K562 (cell line): Measurements from ENCODE around the gene TPCN1. TPM values are rescaled to one million over a fixed set of nuclear protein-coding genes. Genes with fewer than 3 reads are reported as not detected.

ENCODE experiments used
- ATAC-seq: fragments of 200-7000 bp; cut with Tn5 transposase; 3 replicates; pipeline ENCODE4 v1.9.1; 2020; ENCODE audit warnings: moderate library complexity
- Bru-seq: library from RNA; stranded (reverse); fragments of 400-500 nt; gene quantifications from one replicate; lab custom pipeline; 2021; lab: Mats Ljungman, UMichigan
- BruChase-seq, 2 experiments: library from RNA; stranded (reverse); fragments of 400-500 nt; gene quantifications; one replicate each; lab custom pipeline; 2021; lab: Mats Ljungman, UMichigan
- BruUV-seq: library from RNA; stranded (reverse); fragments of 400-500 nt; replicated peaks from 2 replicates; lab custom pipeline; 2021; lab: Mats Ljungman, UMichigan
- CTCF ChIA-PET: fragments of 300-600 bp; formaldehyde crosslinking; extraction: SDS; loops from one replicate; lab custom pipeline; 2021; ENCODE audit warnings: low intra/inter-chr PET ratio; lab: Yijun Ruan, JAX
- POLR2A ChIA-PET: fragments of 300-600, 350-650 bp; sonication (Branson Sonifier 250); formaldehyde crosslinking; extraction: SDS; loops from one replicate; lab custom pipeline; 2021; ENCODE audit warnings: antibody characterized with exemption, inconsistent platforms; lab: Yijun Ruan, JAX
- DNase-seq, 4 experiments: peaks; one replicate each; pipeline versions ENCODE4 v3.0.0 to v3.0.0-alpha.2; 2011 to 2018; ENCODE audit warnings: low spot score in 3 of 4, mixed read lengths in 3 of 4; ENCODE audit errors: extremely low read depth in 1 of 4
- FAIRE-seq: peaks from 2 replicates; lab custom pipeline; 2011; peaks lifted over from hg19 to GRCh38; lab: Jason Lieb, UNC
- H2AFZ ChIP-seq: 2 replicates; pipeline ENCODE4 v1.6.0; 2011; ENCODE audit warnings: low read depth, low read length, control low read depth, inconsistent platforms
- H3K27ac ChIP-seq: fragments of 200-600 bp; 3 replicates; pipeline ENCODE4 v1.8.0; 2011; ENCODE audit warnings: low read depth, mild to moderate bottlenecking, control low read depth, inconsistent platforms, low read length, moderate library complexity, mixed read lengths; ENCODE audit errors: extremely low read depth
- H3K27me3 ChIP-seq, 2 experiments: fragments of 300-600 bp in 1 of 2; 2 replicates in 1 of 2; 3 replicates in 1 of 2; pipeline versions ENCODE4 v1.6.0 to v1.8.0; 2011; ENCODE audit warnings: inconsistent platforms in 2 of 2, low read length in 2 of 2, mild to moderate bottlenecking in 1 of 2, mixed read lengths in 1 of 2, moderate library complexity in 1 of 2; ENCODE audit not compliant: control insufficient read depth in 2 of 2, insufficient read depth in 2 of 2
- H3K36me3 ChIP-seq: fragments of 300-600 bp; 3 replicates; pipeline ENCODE4 v1.8.0; 2011; ENCODE audit warnings: mild to moderate bottlenecking, low read length, inconsistent platforms; ENCODE audit not compliant: control insufficient read depth, insufficient read depth
- H3K4me1 ChIP-seq, 2 experiments: fragments of 200-600 bp in 1 of 2; replicated peaks in 1 of 2; 2 replicates in 1 of 2; 3 replicates in 1 of 2; pipeline versions ENCODE4 v1.5.1 to v1.8.0; 2011; ENCODE audit warnings: inconsistent platforms in 2 of 2, low read length in 2 of 2, mild to moderate bottlenecking in 1 of 2, mixed read lengths in 1 of 2, moderate library complexity in 1 of 2; ENCODE audit not compliant: control insufficient read depth in 2 of 2, insufficient read depth in 2 of 2
- H3K4me2 ChIP-seq: 2 replicates; pipeline ENCODE4 v1.6.1; 2011; ENCODE audit warnings: low read length, control low read depth, inconsistent platforms, mixed read lengths; ENCODE audit not compliant: insufficient read depth
- H3K4me3 ChIP-seq: fragments of 200-600 bp; sonication (generic), shearing (Covaris generic); 2 replicates; pipeline ENCODE4 v1.5.1; 2016; ENCODE audit warnings: control low read depth, inconsistent platforms
- H3K79me2 ChIP-seq: fragments of 200-600 bp; 3 replicates; pipeline ENCODE4 v1.8.0; 2011; ENCODE audit warnings: low read length, inconsistent platforms; ENCODE audit not compliant: control insufficient read depth, insufficient read depth
- H3K9ac ChIP-seq, 2 experiments: 2 replicates each; pipeline versions ENCODE4 v1.6.0 to v1.6.1; 2011; ENCODE audit warnings: low read depth in 2 of 2, low read length in 2 of 2, control low read depth in 1 of 2, inconsistent platforms in 1 of 2, mild to moderate bottlenecking in 1 of 2, mixed read lengths in 1 of 2; ENCODE audit not compliant: insufficient read depth in 1 of 2
- H3K9me1 ChIP-seq: one replicate; pipeline ENCODE4 v1.6.0; 2011; ENCODE audit warnings: inconsistent platforms, mild to moderate bottlenecking, low read length, moderate library complexity; ENCODE audit not compliant: control insufficient read depth, insufficient read depth
- H3K9me3 ChIP-seq: replicated peaks from 2 replicates; pipeline ENCODE4 v1.5.1; 2011; ENCODE audit warnings: low read depth, low read length, inconsistent platforms; ENCODE audit not compliant: control insufficient read depth, insufficient read depth
- H4K20me1 ChIP-seq: replicated peaks from 2 replicates; pipeline ENCODE4 v1.6.1; 2011; ENCODE audit warnings: low read length, inconsistent platforms, mixed read lengths; ENCODE audit not compliant: control insufficient read depth, insufficient read depth
- ARID2 ChIP-seq: fragments of 450-650 bp; IDR thresholded peaks from 2 replicates; pipeline ENCODE4 v1.6.1; 2017; ENCODE audit warnings: antibody characterized with exemption, mild to moderate bottlenecking
- CREB1 ChIP-seq, 2 experiments: sonication (generic) in 1 of 2; formaldehyde crosslinking in 1 of 2; IDR thresholded peaks; 2 replicates each; pipeline versions ENCODE4 v1.6.1 to v1.8.0; 2012 to 2022; ENCODE audit warnings: inconsistent platforms in 1 of 2, mild to moderate bottlenecking in 1 of 2, missing genetic modification reagents in 1 of 2, moderate library complexity in 1 of 2
- CREM ChIP-seq: IDR thresholded peaks from 2 replicates; pipeline ENCODE4 v1.6.1; 2014; ENCODE audit warnings: antibody characterized with exemption, low read depth
- HDGF ChIP-seq: fragments of 450-650 bp; IDR thresholded peaks from 2 replicates; pipeline ENCODE4 v1.6.1; 2016
- KLF1 ChIP-seq: fragments of 450-650 bp; IDR thresholded peaks from 2 replicates; pipeline ENCODE4 v1.6.1; 2016; ENCODE audit warnings: missing genetic modification characterization, missing compliant biosample characterization
- MAZ ChIP-seq, 2 experiments: fragments of 450-650 bp in 1 of 2; sonication (generic) in 1 of 2; formaldehyde crosslinking; IDR thresholded peaks in 1 of 2; conservative IDR thresholded peaks in 1 of 2; 2 replicates each; pipeline versions ENCODE4 v1.4.0 to v1.5.0; 2020; ENCODE audit warnings: mild to moderate bottlenecking in 1 of 2, missing genetic modification reagents in 1 of 2
- POLR2H ChIP-seq: IDR thresholded peaks from 2 replicates; pipeline ENCODE4 v1.6.1; 2016; ENCODE audit warnings: missing genetic modification characterization, low read depth, mild to moderate bottlenecking, control low read depth, missing compliant biosample characterization, moderate library complexity
- SMARCC2 ChIP-seq: fragments of 450-650 bp; IDR thresholded peaks from 2 replicates; pipeline ENCODE4 v1.6.1; 2017; ENCODE audit warnings: antibody characterized with exemption, moderate library complexity, mild to moderate bottlenecking, low read depth
- THAP12 ChIP-seq: fragments of 250-450 bp; sonication (Bioruptor Pico); IDR thresholded peaks from 2 replicates; pipeline ENCODE4 v1.9.0; 2021; ENCODE audit warnings: mild to moderate bottlenecking, inconsistent platforms
- YY1 ChIP-seq, 3 experiments: IDR thresholded peaks; 2 replicates each; pipeline ENCODE4 v1.6.1; 2011; ENCODE audit warnings: low read length in 2 of 3, mild to moderate bottlenecking in 2 of 3, moderate library complexity in 2 of 3, borderline replicate concordance in 1 of 3, control low read depth in 1 of 3, low read depth in 1 of 3; ENCODE audit not compliant: insufficient read depth in 3 of 3, insufficient replicate concordance in 2 of 3, control insufficient read depth in 1 of 3, insufficient read length in 1 of 3; ENCODE audit errors: extremely low read depth in 1 of 3
- ZBTB1 ChIP-seq: sonication (generic); formaldehyde crosslinking; IDR thresholded peaks from 2 replicates; pipeline ENCODE4 v1.8.1; 2023; ENCODE audit warnings: missing genetic modification reagents, low read depth, mild to moderate bottlenecking, borderline replicate concordance
- ZNF239 ChIP-seq: fragments of 250-450 bp; sonication (Bioruptor Pico); IDR thresholded peaks from 2 replicates; pipeline ENCODE4 v1.4.0; 2020; ENCODE audit warnings: mild to moderate bottlenecking
- WGBS: fragments of 100-300 bp; shearing (Covaris generic); methylation state at CpG from one replicate; pipeline ENCODE4 v1.1.6; 2016; ENCODE audit warnings: low coverage, mixed read lengths; ENCODE audit not compliant: insufficient coverage; ENCODE audit errors: missing lambda C conversion rate; 5-methylcytosine and 5-hydroxymethylcytosine counted together
- in situ Hi-C: fragments of 300-500 bp; cut with MboI; formaldehyde crosslinking; loops from 4 replicates; pipeline ENCODE4 v1.15.0; 2018; ENCODE audit warnings: inconsistent platforms, mixed read lengths
- intact Hi-C: fragments of 100-400 bp; cut with micrococcal nuclease; formaldehyde crosslinking; loops from 2 replicates; pipeline ENCODE4 v1.14.2; 2022
- long read RNA-seq, 3 experiments: library from polyadenylated mRNA in 2 of 3; library from RNA in 1 of 3; unstranded in 2 of 3; stranded (forward) in 1 of 3; transcript quantifications; one replicate each; pipeline ENCODE4 v2.0.0, GENCODE V29; 2019 to 2022
- polyA minus RNA-seq, 3 experiments: library from RNA; depleted of rRNA, polyadenylated mRNA; stranded (reverse); fragments of >200 nt; gene quantifications; 2 replicates each; pipeline ENCODE4 v1.2.3, GENCODE V29; 2011
- polyA plus RNA-seq, 8 experiments: library from polyadenylated mRNA; depleted of rRNA in 4 of 8; stranded (reverse) in 5 of 8; unstranded in 3 of 8; fragments of >200 nt; fragmentation: Nextera tagmentation in 2 of 8; fragmentation: Illumina TruSeq in 1 of 8; extraction: Ambion mirVana in 2 of 8; extraction: Trizol in 1 of 8; gene quantifications; 2 replicates each; pipeline versions ENCODE4 v1.2.1 to v1.2.3, GENCODE V29; 2011 to 2014; ENCODE audit warnings: inconsistent platforms in 1 of 8, missing spikeins in 1 of 8
- total RNA-seq, 7 experiments: library from RNA; depleted of rRNA in 6 of 7; stranded (reverse); fragments of >200 nt in 6 of 7; fragmentation: Illumina TruSeq in 2 of 7; extraction: Trizol in 2 of 7; gene quantifications; 2 replicates each; pipeline versions ENCODE4 v1.2.1 to v1.2.3, GENCODE V29; 2011 to 2021; ENCODE audit warnings: low replicate concordance in 1 of 7

The TPCN1 gene
- total RNA-seq (2011; cell fraction: chromatin; rRNA removed; ENCODE audit: low replicate concordance): 112 and 252 TPM in 2 replicates
- total RNA-seq (2011; cell fraction: nucleolus; rRNA removed): 110 and 123 TPM in 2 replicates
- 98.7 and 108 TPM in 2 replicates for total RNA-seq (2011; cell fraction: nucleoplasm; rRNA removed)
- total RNA-seq (2014; rRNA removed) (6.4 and 9.2 TPM in 2 replicates), total RNA-seq (2014; rRNA removed; fragmentation: Illumina TruSeq; extraction: Trizol) (5.5 and 6.1 TPM in 2 replicates), total RNA-seq (2015; rRNA removed; fragmentation: Illumina TruSeq; extraction: Trizol) (7.4 and 7.8 TPM in 2 replicates), total RNA-seq (2021) (23.8 and 27.2 TPM in 2 replicates), polyA plus RNA-seq (2011; rRNA removed) (12.8 and 18.9 TPM in 2 replicates), polyA plus RNA-seq (2014; fragmentation: Illumina TruSeq; extraction: Trizol) (16.2 and 17.0 TPM in 2 replicates), polyA plus RNA-seq (2014; fragmentation: Nextera tagmentation; extraction: Ambion mirVana) (1 to 10 TPM in 1 of 2 experiments, under 1 TPM in 1; 0.80 to 1.1 TPM), polyA plus RNA-seq (2014; rRNA removed) (19.2 and 19.3 TPM in 2 replicates), polyA minus RNA-seq (2011; rRNA and poly(A)+ RNA removed) (7.8 and 12.1 TPM in 2 replicates), Bru-seq, nascent RNA (percentile 62 among the genes with signal in this experiment), BruChase-seq, experiment 1, labeled RNA remaining after a 2-hour chase (percentile 51 among the genes with signal in this experiment), BruChase-seq, experiment 2, labeled RNA remaining after a 6-hour chase (percentile 52 among the genes with signal in this experiment)
- 8.0 and 10.3 TPM in 2 replicates for polyA plus RNA-seq (2011; cell fraction: cytosol; rRNA removed)
- polyA plus RNA-seq (2011; cell fraction: nucleus; rRNA removed): 137 and 160 TPM in 2 replicates
- 20.9 and 33.9 TPM in 2 replicates for polyA plus RNA-seq (2012)
- 17.9 and 21.8 TPM in 2 replicates for polyA minus RNA-seq (2011; cell fraction: cytosol; rRNA and poly(A)+ RNA removed)
- polyA minus RNA-seq (2011; cell fraction: nucleus; rRNA and poly(A)+ RNA removed): 30.6 and 40.4 TPM in 2 replicates
- long read RNA-seq, experiment 1, full-length matches to known transcripts: 2 of 40 reads
- long read RNA-seq, experiment 1, partial matches to known transcripts: 29 of 40 reads
- long read RNA-seq, experiment 1, other reads (novel, unspliced or antisense): 9 of 40 reads
- long read RNA-seq, experiment 2, full-length matches to known transcripts: 2 of 17 reads
- long read RNA-seq, experiment 2, partial matches to known transcripts: 3 of 17 reads
- long read RNA-seq, experiment 2, other reads (novel, unspliced or antisense): 12 of 17 reads
- long read RNA-seq, experiment 3, full-length matches to known transcripts: 2 of 7 reads
- long read RNA-seq, experiment 3, partial matches to known transcripts: 0 of 7 reads
- long read RNA-seq, experiment 3, other reads (novel, unspliced or antisense): 5 of 7 reads

DNA sequence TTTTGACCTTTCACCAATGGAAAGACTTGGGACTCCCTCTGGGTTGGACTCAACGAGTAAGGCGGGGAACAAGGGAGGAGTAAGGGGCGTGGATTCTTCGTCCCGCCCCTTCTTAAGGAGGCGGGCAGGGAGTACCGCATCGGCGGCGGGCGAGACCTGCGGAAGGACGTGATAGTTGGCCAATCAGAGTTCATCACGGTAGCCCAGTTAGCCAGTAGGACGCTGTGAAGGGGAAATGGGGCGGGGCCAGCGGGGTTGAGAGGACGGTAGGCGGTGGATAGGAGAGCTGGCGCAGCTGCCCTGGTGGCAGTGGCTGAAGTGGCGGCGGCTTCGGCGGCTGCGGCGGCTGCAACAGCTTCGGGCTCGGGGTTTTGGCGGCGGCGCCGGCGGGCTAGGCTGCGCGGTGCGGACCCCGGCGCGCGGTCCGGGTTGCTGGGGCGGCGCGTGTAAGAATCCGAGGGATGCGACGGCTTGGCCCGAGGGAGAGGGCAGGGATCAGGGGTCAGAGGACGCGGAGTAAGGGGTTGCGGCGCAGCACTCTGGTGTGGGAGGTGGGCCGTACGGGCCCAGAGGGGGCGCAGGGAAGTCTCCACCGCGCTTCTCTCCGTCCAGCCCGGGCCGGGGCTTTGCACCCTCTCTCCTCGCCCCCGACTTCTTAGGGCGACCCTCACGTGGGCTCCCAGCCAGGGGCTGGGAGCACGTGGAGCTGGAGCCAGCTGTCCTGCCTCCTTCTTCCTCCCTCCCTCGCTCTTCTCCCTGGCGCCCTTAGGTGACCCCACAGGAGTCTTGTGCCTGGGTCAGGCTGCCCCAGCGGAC is at the start of gene TPCN1:
Gene TPCN1 (plus strand): TSS at position 284 of the 816 bp plus-strand sequence. CDS start 5,389 bp downstream, outside the sequence.
- ChIA-PET CTCF (no interaction called here), POLR2A (interaction anchor here (0.6 to 3.6 kb wide), 15 partner anchors 9 to 711 kb away, joined by 3 to 30 read pairs (median 4); no protein-coding TSS in a partner anchor)
- Histone ChIP-seq H3K79me2 (peaks cover 19% of the 10 kb centered on the region), H2AFZ (peak within 1 kb of the TSS; percentile 92), H3K27me3 (no peaks in the 10 kb centered on the region), H3K4me2 (peak within 1 kb of the TSS; percentile 96), H3K9me1 (no peaks in the 10 kb centered on the region), H3K4me1 (peaks cover 14 to 23% of the 10 kb centered on the region in 2 experiments; a peak in 4 of 5 replicates), H3K27ac (peak within 1 kb of the TSS; percentile 62), H3K4me3 (peak within 1 kb of the TSS; percentile 67), H3K9me3 (no peaks in the 10 kb centered on the region), H4K20me1 (no peaks in the 10 kb centered on the region), H3K9ac (peak within 1 kb of the TSS; percentile 65 to 96), H3K36me3 (no peaks in the 10 kb centered on the region)
- no TSS peak for BruUV-seq
- intact Hi-C loops: no loop called here
- FAIRE-seq: peak; percentile 100
- WGBS: under 1% methylated on average over 59 of the region's 68 CpGs
- peak; percentile 96 to 100 (median 98) for DNase-seq
- ATAC-seq: peak; percentile 98
- in situ Hi-C loops: no loop called here
- TF ChIP-seq ZBTB1 (CRISPR knock-in tag) (peak; percentile 91), THAP12 (peak; percentile 91), ZNF239 (CRISPR knock-in tag) (no peak), POLR2H (tag) (peak; percentile 90), KLF1 (tag) (peak; percentile 42; the same call in 1 of the 2 replicates), HDGF (peak; percentile 83; the same call in 1 of the 2 replicates), ARID2 (no peak), SMARCC2 (no peak), CREM (peak; percentile 54), MAZ (CRISPR knock-in tag; conservative IDR thresholded peaks at IDR 0.05 in 1 of 2, IDR thresholded peaks at IDR 0.05 in 1 of 2) (peak in 1 of 2 experiments; percentile 72; a peak in 2 of 4 replicates), CREB1 (IDR thresholded peaks at IDR 0.05) (peak; percentile 45), CREB1 (CRISPR knock-in tag; IDR thresholded peaks at IDR 0.05) (0 out of 2 replicates have a peak, but pooled peaks have one; percentile 49), YY1 (IDR thresholded peaks at IDR 0.05; ENCODE audit: borderline replicate concordance in 1 of 3, control insufficient read depth in 1 of 3, extremely low read depth in 1 of 3, insufficient read depth in 3 of 3, insufficient read length in 1 of 3, insufficient replicate concordance in 2 of 3, low read depth in 1 of 3, low read length in 2 of 3) (peak in 2 of 3 experiments; percentile 55 to 60)
